Measurements from ENCODE around the gene POLR1G. TPM values are rescaled to one million over a fixed set of nuclear protein-coding genes. Genes with fewer than 3 reads are reported as not detected.

The POLR1G gene
- 7.9 and 9.6 TPM in 2 replicates for total RNA-seq

GRCh38 chr19:45406226-45407090 is at the start of gene POLR1G:
Gene POLR1G, plus strand, starts transcription at chr19:45406644. Its CDS starts 53 bp downstream, at chr19:45406697.

GRCh38 chr19:45370410-45371204 is 35.8 kb upstream of the POLR1G start, which contains the start of gene ERCC2:
Gene ERCC2, minus strand, starts transcription at chr19:45370573. Its CDS starts 33 bp downstream, at chr19:45370540.

GRCh38 chr19:45404557-45405434 is 1.6 kb upstream of the POLR1G start, which contains the start of gene PPP1R13L:
Gene PPP1R13L, minus strand, starts transcription at chr19:45405069. Its CDS starts 6,751 bp downstream, at chr19:45398318.

GRCh38 chr19:45423589-45424190 is 17.2 kb downstream of the POLR1G start, which contains the start of gene ERCC1:
Gene ERCC1, minus strand, starts transcription at chr19:45423917. Its CDS starts 543 bp downstream, at chr19:45423374.

Other genes starting within 250 kb of the POLR1G start
- gene NKPD1, start 245.7 kb upstream of the POLR1G start, total RNA-seq = 0.15 and 0.34 TPM in 2 replicates
- gene TRAPPC6A, start 228.4 kb upstream of the POLR1G start, total RNA-seq = 10.1 and 13.2 TPM in 2 replicates
- gene BLOC1S3, start 227.9 kb upstream of the POLR1G start, total RNA-seq = 3.2 and 6.4 TPM in 2 replicates
- gene EXOC3L2, start 161.2 kb upstream of the POLR1G start, total RNA-seq = not detected in 2 replicates
- 12.8 and 14.0 TPM in 2 replicates for gene MARK4, start 155.4 kb upstream of the POLR1G start, total RNA-seq
- gene CKM, start 83.8 kb upstream of the POLR1G start, total RNA-seq = 0.15 and 0.17 TPM in 2 replicates
- gene KLC3, start 65.9 kb upstream of the POLR1G start, total RNA-seq = 0.15 TPM in 1 of 2 replicates, not detected in the other
- gene ERCC2, start 36.1 kb upstream of the POLR1G start, total RNA-seq = 24.9 and 27.1 TPM in 2 replicates
- 2.7 and 3.3 TPM in 2 replicates for gene PPP1R13L, start 1.6 kb upstream of the POLR1G start, total RNA-seq
- 142 and 152 TPM in 2 replicates for gene ERCC1, start 17.3 kb downstream of the POLR1G start, total RNA-seq
- gene FOSB, start 61.4 kb downstream of the POLR1G start, total RNA-seq = 2.5 and 3.0 TPM in 2 replicates
- gene RTN2, start 90.4 kb downstream of the POLR1G start, total RNA-seq = 15.3 and 17.7 TPM in 2 replicates
- gene PPM1N, start 91.8 kb downstream of the POLR1G start, total RNA-seq = 0.84 and 0.89 TPM in 2 replicates
- 93.5 and 101 TPM in 2 replicates for gene VASP, start 100.8 kb downstream of the POLR1G start, total RNA-seq
- gene OPA3, start 178.2 kb downstream of the POLR1G start, total RNA-seq = 5.8 and 6.7 TPM in 2 replicates
- gene GPR4, start 195.6 kb downstream of the POLR1G start, total RNA-seq = under 0.01 and 0.17 TPM in 2 replicates
- 20.5 and 21.0 TPM in 2 replicates for gene EML2, start 232.8 kb downstream of the POLR1G start, total RNA-seq